Fibroblast of peridontal ligament (primary cell): Measurements from ENCODE around the gene TMC6.
"Not testable (repeated sequence)": the region's sequence is repeated elsewhere in the genome, so short reads cannot be mapped to it uniquely, and the experiment has no call there.

Experiments used
- DNase-seq: peaks from one replicate; pipeline ENCODE4 v3.0.0-alpha.2; 2010; ENCODE audit errors: extremely low read depth

TMC6 gene

DNA sequence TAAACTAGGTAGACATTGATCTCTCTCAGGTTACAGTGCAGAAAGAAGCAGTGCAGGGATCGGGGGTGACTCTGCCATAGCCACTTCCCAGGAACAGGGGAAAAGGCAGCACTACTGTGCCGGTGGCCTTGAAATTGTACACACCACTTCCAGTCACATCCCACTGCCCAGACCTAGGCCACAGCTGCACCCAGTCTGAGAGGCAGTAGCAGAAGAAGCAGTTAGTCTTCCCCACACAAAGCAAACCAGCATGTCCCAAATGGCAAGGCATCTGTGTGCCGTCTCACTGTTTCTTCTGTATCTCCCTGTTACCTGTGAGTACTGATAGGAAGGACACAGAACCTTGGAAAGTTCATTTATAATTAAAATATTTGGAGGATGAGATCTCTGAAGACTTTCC lies 47.0 kb downstream of the TMC6 start:
- no peak for DNase-seq

DNA sequence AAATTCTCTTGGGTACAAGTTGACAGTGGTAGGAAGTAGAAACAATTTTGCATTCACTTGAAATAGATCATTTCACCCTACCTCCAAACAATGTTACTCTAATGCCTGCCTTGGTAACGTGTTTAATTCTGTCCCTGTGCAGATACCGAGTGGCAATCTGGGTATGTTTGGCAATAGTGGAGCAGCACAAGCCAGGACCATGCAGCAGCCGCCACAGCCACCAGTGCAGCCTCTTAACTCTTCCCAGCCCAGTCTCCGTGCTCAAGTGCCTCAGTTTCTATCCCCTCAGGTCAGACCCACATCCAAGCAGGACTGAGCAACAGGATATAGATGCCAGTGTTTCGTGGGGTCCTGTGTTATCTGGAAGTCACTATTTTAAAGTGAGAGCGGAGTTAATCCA lies 49.3 kb downstream of the TMC6 start:
- DNase-seq, result no peak

DNA sequence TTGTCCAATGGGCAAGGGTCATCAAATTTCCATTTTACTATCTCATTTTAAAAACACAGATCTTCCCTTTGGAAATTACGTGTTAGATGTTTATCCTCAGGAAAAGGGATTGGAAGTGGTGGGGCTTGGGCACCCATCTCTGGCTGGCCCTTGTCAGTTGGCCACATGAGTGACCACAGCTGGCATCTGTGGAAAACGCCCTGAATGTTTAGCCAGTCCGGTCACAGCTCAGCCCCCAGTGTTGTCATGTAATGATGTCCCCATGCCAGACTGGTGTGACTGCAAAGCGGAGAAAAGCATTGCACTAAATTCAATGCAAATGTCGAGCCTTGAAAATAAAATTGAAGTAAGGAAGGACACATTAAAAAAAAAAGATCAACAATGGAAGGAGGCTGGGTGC lies 53.0 kb downstream of the TMC6 start:
- no peak for DNase-seq

DNA sequence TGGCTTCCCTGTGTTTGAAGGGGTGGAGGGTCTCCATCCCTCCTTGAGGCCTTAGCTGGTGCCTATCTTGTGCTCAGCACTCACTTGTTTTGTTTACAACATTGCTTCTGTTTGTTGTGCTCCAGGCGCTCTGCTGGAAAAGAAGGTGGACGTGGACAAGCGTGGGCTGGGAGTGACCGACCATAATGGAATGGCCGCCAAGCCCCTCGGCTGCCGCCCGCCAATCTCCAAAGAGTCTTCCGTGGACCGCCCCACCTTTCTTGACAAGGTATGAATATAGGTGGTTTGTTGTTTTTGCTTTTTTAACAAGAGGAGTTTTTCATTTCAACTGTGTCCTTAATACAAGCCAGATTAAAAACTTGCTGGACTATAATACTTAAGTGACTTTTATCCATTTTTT lies 53.5 kb downstream of the TMC6 start:
- DNase-seq, result no peak

DNA sequence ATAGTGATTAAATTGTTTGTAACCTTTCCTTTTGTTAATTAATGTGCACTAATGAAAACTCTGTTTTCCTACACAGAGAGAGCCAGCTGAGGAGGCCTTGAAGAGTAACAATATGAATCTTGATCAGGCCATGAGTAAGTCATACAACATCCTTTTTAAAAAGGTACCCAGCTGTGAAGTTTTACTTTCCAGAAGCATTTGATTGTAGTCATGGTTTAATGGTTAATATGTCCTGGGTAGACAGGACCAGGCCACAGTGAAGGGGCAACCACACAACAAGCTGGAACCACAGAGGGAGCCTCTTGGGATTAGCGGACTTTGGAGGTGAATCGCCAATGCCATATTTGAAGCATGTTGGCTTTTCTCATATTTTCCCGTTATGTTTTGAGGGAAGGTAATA lies 55.6 kb downstream of the TMC6 start:
- no peak for DNase-seq

DNA sequence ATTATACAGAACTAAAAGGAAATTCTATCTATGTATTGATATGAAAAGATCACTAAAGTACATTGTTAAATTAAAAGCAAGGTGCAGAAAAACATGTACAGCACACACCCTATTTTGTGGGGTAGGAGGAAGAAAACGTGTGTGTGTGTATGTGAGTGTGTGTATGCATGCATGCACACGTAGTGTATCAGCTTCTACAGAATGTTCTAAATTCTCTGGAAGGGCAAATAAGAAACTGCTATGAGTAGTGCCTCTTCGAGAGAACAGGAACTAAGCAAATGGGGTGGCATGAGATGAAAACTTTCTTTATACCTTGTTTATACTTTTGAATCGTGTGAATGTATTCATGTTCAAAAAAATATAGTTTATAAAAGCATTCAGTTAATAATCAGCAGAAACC lies 58.9 kb downstream of the TMC6 start:
- DNase-seq, result no peak

DNA sequence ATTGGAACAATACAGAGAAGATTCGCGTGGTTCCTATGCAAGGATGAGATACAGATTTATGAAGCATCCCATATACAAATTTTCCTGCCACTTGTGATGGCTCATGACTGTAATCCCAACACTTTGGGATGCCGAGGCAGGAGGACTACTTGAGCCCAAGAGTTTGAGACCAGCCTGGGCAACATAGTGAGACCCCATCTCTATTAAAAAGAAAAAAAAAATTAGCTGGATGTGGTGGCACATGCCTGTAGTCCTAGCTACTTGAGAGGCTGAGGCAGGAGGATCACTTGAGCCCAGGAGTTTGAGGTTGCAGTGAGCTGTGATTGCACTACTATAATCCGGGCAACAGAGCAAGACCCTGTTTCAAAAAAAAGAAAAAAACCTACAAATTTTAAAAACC lies 61.6 kb downstream of the TMC6 start:
- not testable (repeated sequence) for DNase-seq

DNA sequence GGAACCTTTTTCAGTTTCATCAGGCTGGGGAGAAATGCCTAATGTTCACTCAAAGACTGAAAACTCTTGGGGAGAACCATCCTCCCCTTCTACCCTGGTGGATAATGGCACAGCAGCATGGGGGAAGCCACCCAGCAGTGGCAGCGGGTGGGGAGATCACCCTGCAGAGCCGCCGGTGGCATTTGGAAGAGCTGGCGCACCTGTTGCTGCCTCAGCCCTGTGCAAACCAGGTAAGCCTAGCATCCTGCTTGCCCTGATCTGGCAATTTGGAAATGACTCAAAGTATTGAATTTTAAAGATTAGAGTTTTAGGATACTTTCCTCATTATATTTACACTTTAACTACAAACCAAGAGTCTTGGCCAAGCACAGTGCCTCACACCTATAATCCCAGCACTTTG lies 63.8 kb downstream of the TMC6 start:
- DNase-seq, result no peak

DNA sequence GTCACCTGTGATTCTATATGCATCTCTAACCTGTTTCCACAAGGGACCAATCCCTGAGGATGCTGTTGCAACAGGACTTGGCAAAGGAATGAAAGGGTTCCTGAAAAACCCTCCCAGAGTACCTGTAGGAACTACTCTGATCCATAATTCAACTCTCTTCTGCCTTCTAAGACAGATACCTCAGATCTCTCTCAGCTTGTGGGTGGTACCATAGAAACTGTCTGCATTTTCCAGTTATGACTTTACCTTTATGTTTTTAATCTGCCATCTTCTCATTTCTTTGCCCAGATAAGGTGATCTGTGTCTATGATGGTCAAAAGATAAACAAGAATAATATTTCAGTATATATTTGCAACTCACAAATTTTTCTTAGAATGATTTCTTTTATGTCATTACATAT lies 65.1 kb downstream of the TMC6 start:
- DNase-seq, result no peak

DNA sequence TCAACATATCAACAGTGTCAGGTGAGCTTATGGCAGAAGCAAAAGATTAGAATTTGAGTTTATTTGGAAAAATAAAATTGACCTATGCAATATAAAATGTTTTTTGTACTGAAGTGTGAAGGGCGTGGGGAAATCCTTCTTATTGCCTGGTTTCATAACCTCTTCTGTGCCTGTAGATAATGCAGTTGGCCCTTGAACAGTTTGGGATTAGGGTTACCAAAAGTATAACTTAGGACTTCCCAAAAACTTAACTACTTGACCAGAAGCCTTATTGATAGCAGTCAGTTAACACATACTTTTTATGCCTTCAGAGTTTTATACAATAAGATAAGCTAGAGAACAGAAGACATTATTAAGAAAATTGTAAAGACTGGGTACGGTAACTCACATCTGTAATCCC lies 66.0 kb downstream of the TMC6 start:
- no peak for DNase-seq
